GM23338 (cell line): ENCODE data around the gene PIRT. TPM values are rescaled to one million over a fixed set of nuclear protein-coding genes. Genes with fewer than 3 reads are reported as not detected.

ENCODE experiments used
- ATAC-seq: fragments of 200-7000 bp; cut with Tn5 transposase; 3 replicates; pipeline ENCODE4 v1.9.1; 2020
- DNase-seq: peaks from one replicate; pipeline ENCODE4 v3.0.0-alpha.2; 2015; ENCODE audit warnings: low spot score
- H2AFZ ChIP-seq: fragments of 200-600 bp; sonication (generic); 2 replicates; pipeline ENCODE4 v1.8.0; 2016; ENCODE audit warnings: antibody characterized with exemption, mild to moderate bottlenecking, moderate library complexity
- H3F3A ChIP-seq: fragments of 200-600 bp; sonication (generic); replicated peaks from 2 replicates; pipeline ENCODE4 v1.8.0; 2017; ENCODE audit warnings: antibody characterized with exemption, mixed run types, low read depth
- H3K27ac ChIP-seq: fragments of 200-600 bp; sonication (generic); 2 replicates; pipeline ENCODE4 v1.6.1; 2016; ENCODE audit warnings: low read depth
- H3K27me3 ChIP-seq: fragments of 200-600 bp; sonication (generic); 2 replicates; pipeline ENCODE4 v1.8.0; 2016; ENCODE audit warnings: mild to moderate bottlenecking, mixed run types, moderate library complexity; ENCODE audit not compliant: insufficient read depth
- H3K36me3 ChIP-seq: fragments of 200-600 bp; sonication (generic); 2 replicates; pipeline ENCODE4 v1.8.0; 2016; ENCODE audit warnings: mild to moderate bottlenecking; ENCODE audit not compliant: insufficient read depth
- H3K4me1 ChIP-seq: fragments of 200-600 bp; sonication (generic); 2 replicates; pipeline ENCODE4 v1.8.0; 2016; ENCODE audit warnings: mild to moderate bottlenecking, moderate library complexity; ENCODE audit not compliant: insufficient read depth
- H3K4me2 ChIP-seq: fragments of 200-600 bp; sonication (generic); 2 replicates; pipeline ENCODE4 v1.7.1; 2017; ENCODE audit warnings: mixed run types
- H3K4me3 ChIP-seq: fragments of 200-600 bp; sonication (generic); 2 replicates; pipeline ENCODE4 v1.6.1; 2016; ENCODE audit warnings: mixed run types
- H3K79me2 ChIP-seq: fragments of 200-600 bp; sonication (generic); replicated peaks from 2 replicates; pipeline ENCODE4 v1.8.0; 2017; ENCODE audit warnings: mild to moderate bottlenecking; ENCODE audit not compliant: insufficient read depth
- H3K9me2 ChIP-seq: fragments of 200-600 bp; sonication (generic); 2 replicates; pipeline ENCODE4 v1.8.0; 2017; ENCODE audit not compliant: insufficient read depth
- H4K20me1 ChIP-seq: fragments of 200-600 bp; sonication (generic); replicated peaks from 2 replicates; pipeline ENCODE4 v1.8.0; 2017; ENCODE audit warnings: mild to moderate bottlenecking; ENCODE audit not compliant: insufficient read depth
- H3K27ac Mint-ChIP-seq: 2 replicates; pipeline ENCODE4 v1.8.0; 2020; ENCODE audit warnings: inconsistent platforms, mild to moderate bottlenecking, moderate library complexity, mixed read lengths
- H3K27me3 Mint-ChIP-seq: 3 replicates; pipeline ENCODE4 v1.8.0; 2022; ENCODE audit warnings: low read depth, mild to moderate bottlenecking, moderate library complexity, mixed read lengths, inconsistent platforms; ENCODE audit not compliant: insufficient read depth, poor library complexity
- H3K36me3 Mint-ChIP-seq: 3 replicates; pipeline ENCODE4 v1.8.0; 2021; ENCODE audit warnings: low read depth, mild to moderate bottlenecking, inconsistent platforms, moderate library complexity, mixed read lengths
- H3K4me1 Mint-ChIP-seq: 3 replicates; pipeline ENCODE4 v1.8.0; 2020; ENCODE audit warnings: mild to moderate bottlenecking, inconsistent platforms, mixed read lengths
- H3K4me3 Mint-ChIP-seq: 3 replicates; pipeline ENCODE4 v1.8.0; 2021; ENCODE audit warnings: moderate library complexity, mild to moderate bottlenecking, inconsistent platforms, mixed read lengths
- H3K9me3 Mint-ChIP-seq: 3 replicates; pipeline ENCODE4 v1.8.0; 2020; ENCODE audit warnings: moderate library complexity, mild to moderate bottlenecking, inconsistent platforms, mixed read lengths
- CREB1 ChIP-seq: fragments of 250-450 bp; sonication (Bioruptor Pico); IDR thresholded peaks from 2 replicates; pipeline ENCODE4 v1.5.0; 2020; ENCODE audit warnings: low read depth, mild to moderate bottlenecking, moderate library complexity
- JUNB ChIP-seq: IDR thresholded peaks from one replicate; pipeline ENCODE4 v1.6.1; 2016; ENCODE audit warnings: antibody characterized with exemption; ENCODE audit not compliant: unreplicated experiment
- ZNF114 ChIP-seq: fragments of 250-450 bp; sonication (Bioruptor Pico); IDR thresholded peaks from 2 replicates; pipeline ENCODE4 v1.5.0; 2020; ENCODE audit warnings: mild to moderate bottlenecking, moderate library complexity
- polyA plus RNA-seq: library from polyadenylated mRNA; unstranded; fragments of >200 nt; fragmentation: Nextera tagmentation; extraction: Ambion mirVana; gene quantifications from 2 replicates; pipeline ENCODE4 v1.2.1, GENCODE V29; 2016
- total RNA-seq: library from RNA; depleted of rRNA; stranded (reverse); fragments of >200 nt; shearing (Covaris generic); gene quantifications from 2 replicates; pipeline ENCODE4 v1.2.3, GENCODE V29; 2014
- TF ChIP-seq, protein P1 (sequence below): fragments of 250-450 bp; sonication (Bioruptor Pico); IDR thresholded peaks from 2 replicates; pipeline ENCODE4 v1.5.0; 2020; ENCODE audit warnings: mild to moderate bottlenecking, moderate library complexity
- TF ChIP-seq, protein P2 (sequence below): IDR thresholded peaks from one replicate; pipeline ENCODE4 v1.6.1; 2018; ENCODE audit warnings: antibody characterized with exemption; ENCODE audit not compliant: unreplicated experiment

Gene PIRT
- total and polyA plus RNA-seq, 2 experiments from 2014 or later: not detected

DNA sequence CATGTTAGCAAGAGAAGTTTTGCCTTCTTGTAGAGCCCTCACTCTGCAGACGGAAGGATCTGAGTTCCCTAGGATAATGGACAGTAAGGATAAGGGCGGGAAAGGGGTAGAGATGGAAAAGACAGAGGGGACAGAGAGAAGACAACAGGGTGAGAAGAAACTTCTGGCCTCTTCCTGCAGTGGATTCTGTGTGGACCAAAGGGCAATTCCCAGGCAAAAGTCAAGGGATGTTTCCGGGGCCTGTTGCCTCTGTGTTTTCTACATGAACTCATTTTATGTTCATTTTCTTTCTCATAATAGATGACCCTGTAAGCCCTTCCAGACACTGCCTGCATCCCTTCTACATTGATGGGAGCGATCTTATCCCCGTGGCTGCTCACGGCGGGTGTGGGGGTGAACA lies 33.3 kb downstream of the PIRT start:
- TF ChIP-seq ZNF114: no peak
- TF ChIP-seq, protein P1, sequence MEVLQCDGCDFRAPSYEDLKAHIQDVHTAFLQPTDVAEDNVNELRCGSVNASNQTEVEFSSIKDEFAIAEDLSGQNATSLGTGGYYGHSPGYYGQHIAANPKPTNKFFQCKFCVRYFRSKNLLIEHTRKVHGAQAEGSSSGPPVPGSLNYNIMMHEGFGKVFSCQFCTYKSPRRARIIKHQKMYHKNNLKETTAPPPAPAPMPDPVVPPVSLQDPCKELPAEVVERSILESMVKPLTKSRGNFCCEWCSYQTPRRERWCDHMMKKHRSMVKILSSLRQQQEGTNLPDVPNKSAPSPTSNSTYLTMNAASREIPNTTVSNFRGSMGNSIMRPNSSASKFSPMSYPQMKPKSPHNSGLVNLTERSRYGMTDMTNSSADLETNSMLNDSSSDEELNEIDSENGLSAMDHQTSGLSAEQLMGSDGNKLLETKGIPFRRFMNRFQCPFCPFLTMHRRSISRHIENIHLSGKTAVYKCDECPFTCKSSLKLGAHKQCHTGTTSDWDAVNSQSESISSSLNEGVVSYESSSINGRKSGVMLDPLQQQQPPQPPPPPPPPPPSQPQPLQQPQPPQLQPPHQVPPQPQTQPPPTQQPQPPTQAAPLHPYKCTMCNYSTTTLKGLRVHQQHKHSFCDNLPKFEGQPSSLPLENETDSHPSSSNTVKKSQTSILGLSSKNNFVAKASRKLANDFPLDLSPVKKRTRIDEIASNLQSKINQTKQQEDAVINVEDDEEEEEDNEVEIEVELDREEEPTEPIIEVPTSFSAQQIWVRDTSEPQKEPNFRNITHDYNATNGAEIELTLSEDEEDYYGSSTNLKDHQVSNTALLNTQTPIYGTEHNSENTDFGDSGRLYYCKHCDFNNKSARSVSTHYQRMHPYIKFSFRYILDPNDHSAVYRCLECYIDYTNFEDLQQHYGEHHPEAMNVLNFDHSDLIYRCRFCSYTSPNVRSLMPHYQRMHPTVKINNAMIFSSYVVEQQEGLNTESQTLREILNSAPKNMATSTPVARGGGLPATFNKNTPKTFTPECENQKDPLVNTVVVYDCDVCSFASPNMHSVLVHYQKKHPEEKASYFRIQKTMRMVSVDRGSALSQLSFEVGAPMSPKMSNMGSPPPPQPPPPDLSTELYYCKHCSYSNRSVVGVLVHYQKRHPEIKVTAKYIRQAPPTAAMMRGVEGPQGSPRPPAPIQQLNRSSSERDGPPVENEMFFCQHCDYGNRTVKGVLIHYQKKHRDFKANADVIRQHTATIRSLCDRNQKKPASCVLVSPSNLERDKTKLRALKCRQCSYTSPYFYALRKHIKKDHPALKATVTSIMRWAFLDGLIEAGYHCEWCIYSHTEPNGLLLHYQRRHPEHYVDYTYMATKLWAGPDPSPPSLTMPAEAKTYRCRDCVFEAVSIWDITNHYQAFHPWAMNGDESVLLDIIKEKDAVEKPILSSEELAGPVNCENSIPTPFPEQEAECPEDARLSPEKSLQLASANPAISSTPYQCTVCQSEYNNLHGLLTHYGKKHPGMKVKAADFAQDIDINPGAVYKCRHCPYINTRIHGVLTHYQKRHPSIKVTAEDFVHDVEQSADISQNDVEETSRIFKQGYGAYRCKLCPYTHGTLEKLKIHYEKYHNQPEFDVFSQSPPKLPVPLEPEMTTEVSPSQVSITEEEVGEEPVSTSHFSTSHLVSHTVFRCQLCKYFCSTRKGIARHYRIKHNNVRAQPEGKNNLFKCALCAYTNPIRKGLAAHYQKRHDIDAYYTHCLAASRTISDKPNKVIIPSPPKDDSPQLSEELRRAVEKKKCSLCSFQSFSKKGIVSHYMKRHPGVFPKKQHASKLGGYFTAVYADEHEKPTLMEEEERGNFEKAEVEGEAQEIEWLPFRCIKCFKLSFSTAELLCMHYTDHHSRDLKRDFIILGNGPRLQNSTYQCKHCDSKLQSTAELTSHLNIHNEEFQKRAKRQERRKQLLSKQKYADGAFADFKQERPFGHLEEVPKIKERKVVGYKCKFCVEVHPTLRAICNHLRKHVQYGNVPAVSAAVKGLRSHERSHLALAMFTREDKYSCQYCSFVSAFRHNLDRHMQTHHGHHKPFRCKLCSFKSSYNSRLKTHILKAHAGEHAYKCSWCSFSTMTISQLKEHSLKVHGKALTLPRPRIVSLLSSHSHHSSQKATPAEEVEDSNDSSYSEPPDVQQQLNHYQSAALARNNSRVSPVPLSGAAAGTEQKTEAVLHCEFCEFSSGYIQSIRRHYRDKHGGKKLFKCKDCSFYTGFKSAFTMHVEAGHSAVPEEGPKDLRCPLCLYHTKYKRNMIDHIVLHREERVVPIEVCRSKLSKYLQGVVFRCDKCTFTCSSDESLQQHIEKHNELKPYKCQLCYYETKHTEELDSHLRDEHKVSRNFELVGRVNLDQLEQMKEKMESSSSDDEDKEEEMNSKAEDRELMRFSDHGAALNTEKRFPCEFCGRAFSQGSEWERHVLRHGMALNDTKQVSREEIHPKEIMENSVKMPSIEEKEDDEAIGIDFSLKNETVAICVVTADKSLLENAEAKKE (CRISPR knock-in tag): no peak
- ATAC-seq: no peak
- H3K36me3 Mint-ChIP-seq: no peaks in the 10 kb centered on the region; the same call in 2 of the 3 replicates

DNA sequence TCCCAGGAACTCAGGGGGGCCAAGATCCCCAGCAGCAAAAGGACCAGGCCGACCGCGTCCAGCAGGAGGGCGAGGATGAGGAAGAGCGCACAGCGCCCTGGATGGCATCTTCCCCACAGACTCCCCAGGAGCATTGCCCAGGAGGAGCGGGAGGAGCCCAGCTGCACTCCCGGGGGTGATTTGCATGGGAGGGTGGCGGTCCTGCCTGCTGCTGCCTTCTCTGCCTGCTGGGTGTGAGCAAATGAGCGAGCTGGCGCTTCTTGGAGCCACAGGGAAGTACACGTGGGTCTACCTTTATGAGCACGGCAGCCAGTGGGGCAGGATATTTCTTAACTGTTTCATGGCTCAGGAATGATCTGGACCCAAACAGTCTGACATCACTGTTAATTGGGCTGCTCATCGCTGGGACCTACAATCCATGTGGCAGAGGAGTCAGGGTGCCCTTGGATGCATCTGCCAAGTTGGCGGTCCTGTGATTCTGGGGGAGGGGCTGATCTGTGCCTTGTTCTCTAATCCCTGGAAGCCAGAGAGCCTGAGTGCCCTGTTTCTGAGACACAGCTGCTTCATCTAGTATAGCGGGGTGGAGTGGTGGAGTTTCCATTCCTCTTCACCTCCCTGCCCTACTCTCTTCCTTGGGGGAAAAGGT lies 33.9 kb downstream of the PIRT start, which contains the start of gene TMEM238L:
Gene TMEM238L, minus strand, starts transcription at position 270 of the 646 bp plus-strand sequence. Its CDS starts 136 bp downstream, at position 134.
- Mint-ChIP-seq H3K27ac (no peak within 1 kb of the TSS), H3K27me3 (peaks cover 3% of the 10 kb centered on the region), H3K4me1 (peaks cover 7% of the 10 kb centered on the region; the same call in 2 of the 3 replicates), H3K36me3 (no peaks in the 10 kb centered on the region; the same call in 2 of the 3 replicates), H3K9me3 (no peaks in the 10 kb centered on the region; the same call in 2 of the 3 replicates), H3K4me3 (no peak within 1 kb of the TSS)
- H3K36me3 ChIP-seq: no peaks in the 10 kb centered on the region
- no peaks in the 10 kb centered on the region for H3K79me2 ChIP-seq
- H4K20me1 ChIP-seq: no peaks in the 10 kb centered on the region
- no peak for DNase-seq
- no peak within 1 kb of the TSS for H3K4me3 ChIP-seq
- H2AFZ ChIP-seq: peak within 1 kb of the TSS; percentile 80
- H3K27me3 ChIP-seq: no peaks in the 10 kb centered on the region
- H3K4me2 ChIP-seq: no peak within 1 kb of the TSS
- no peaks in the 10 kb centered on the region for H3K4me1 ChIP-seq
- no peaks in the 10 kb centered on the region for H3F3A ChIP-seq
- no peaks in the 10 kb centered on the region for H3K9me2 ChIP-seq
- no peak within 1 kb of the TSS for H3K27ac ChIP-seq
- no peak for ATAC-seq
- TF ChIP-seq, protein P2, sequence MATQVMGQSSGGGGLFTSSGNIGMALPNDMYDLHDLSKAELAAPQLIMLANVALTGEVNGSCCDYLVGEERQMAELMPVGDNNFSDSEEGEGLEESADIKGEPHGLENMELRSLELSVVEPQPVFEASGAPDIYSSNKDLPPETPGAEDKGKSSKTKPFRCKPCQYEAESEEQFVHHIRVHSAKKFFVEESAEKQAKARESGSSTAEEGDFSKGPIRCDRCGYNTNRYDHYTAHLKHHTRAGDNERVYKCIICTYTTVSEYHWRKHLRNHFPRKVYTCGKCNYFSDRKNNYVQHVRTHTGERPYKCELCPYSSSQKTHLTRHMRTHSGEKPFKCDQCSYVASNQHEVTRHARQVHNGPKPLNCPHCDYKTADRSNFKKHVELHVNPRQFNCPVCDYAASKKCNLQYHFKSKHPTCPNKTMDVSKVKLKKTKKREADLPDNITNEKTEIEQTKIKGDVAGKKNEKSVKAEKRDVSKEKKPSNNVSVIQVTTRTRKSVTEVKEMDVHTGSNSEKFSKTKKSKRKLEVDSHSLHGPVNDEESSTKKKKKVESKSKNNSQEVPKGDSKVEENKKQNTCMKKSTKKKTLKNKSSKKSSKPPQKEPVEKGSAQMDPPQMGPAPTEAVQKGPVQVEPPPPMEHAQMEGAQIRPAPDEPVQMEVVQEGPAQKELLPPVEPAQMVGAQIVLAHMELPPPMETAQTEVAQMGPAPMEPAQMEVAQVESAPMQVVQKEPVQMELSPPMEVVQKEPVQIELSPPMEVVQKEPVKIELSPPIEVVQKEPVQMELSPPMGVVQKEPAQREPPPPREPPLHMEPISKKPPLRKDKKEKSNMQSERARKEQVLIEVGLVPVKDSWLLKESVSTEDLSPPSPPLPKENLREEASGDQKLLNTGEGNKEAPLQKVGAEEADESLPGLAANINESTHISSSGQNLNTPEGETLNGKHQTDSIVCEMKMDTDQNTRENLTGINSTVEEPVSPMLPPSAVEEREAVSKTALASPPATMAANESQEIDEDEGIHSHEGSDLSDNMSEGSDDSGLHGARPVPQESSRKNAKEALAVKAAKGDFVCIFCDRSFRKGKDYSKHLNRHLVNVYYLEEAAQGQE: no peak
- TF ChIP-seq CREB1 (CRISPR knock-in tag) (no peak), JUNB (no peak)

More for the DNA sequence above, 33.3 kb downstream of the PIRT start:
- H3K36me3 ChIP-seq: no peaks in the 10 kb centered on the region
- H3K27me3 ChIP-seq: no peaks in the 10 kb centered on the region
- H3K4me1 ChIP-seq: no peaks in the 10 kb centered on the region
- no peak overlapping the region for H3K27ac ChIP-seq
- Mint-ChIP-seq H3K27ac (no peak overlapping the region), H3K4me1 (peaks cover 7% of the 10 kb centered on the region; the same call in 2 of the 3 replicates), H3K27me3 (peaks cover 3% of the 10 kb centered on the region), H3K4me3 (no peak overlapping the region), H3K9me3 (no peaks in the 10 kb centered on the region; the same call in 2 of the 3 replicates)
- H3K4me2 ChIP-seq: no peak overlapping the region
- DNase-seq: no peak
- peak overlapping the region; percentile 80 for H2AFZ ChIP-seq
- H3K79me2 ChIP-seq: no peaks in the 10 kb centered on the region
- no peak overlapping the region for H3K4me3 ChIP-seq
- H4K20me1 ChIP-seq: no peaks in the 10 kb centered on the region
- no peaks in the 10 kb centered on the region for H3K9me2 ChIP-seq
- H3F3A ChIP-seq: no peaks in the 10 kb centered on the region
